GM23338 (cell line): ENCODE results near the gene COLEC12.

Experiments used
- CTCF ChIP-seq, 2 experiments: fragments of 200-600 bp in 1 of 2; sonication (generic) in 1 of 2; conservative IDR thresholded peaks; 2 replicates each; pipeline versions ENCODE4 v1.5.1 to v1.6.1; 2016 to 2017; ENCODE audit warnings: antibody characterized with exemption in 2 of 2, low read depth in 2 of 2, mild to moderate bottlenecking in 2 of 2, moderate library complexity in 1 of 2
- EZH2 ChIP-seq: fragments of 200-600 bp; sonication (generic); IDR thresholded peaks from one replicate; pipeline ENCODE4 v1.8.0; 2017; ENCODE audit warnings: antibody characterized with exemption, mild to moderate bottlenecking, low read depth; ENCODE audit not compliant: unreplicated experiment
- EZH2phosphoT487 ChIP-seq: fragments of 200-600 bp; sonication (generic); IDR thresholded peaks from one replicate; pipeline ENCODE4 v1.8.1; 2018; ENCODE audit warnings: antibody characterized with exemption; ENCODE audit not compliant: unreplicated experiment
- POLR2AphosphoS5 ChIP-seq: IDR thresholded peaks from 2 replicates; pipeline ENCODE4 v1.6.1; 2016; ENCODE audit warnings: antibody characterized with exemption, low read depth
- STAT1 ChIP-seq: IDR thresholded peaks from one replicate; pipeline ENCODE4 v1.6.1; 2016; ENCODE audit warnings: antibody characterized with exemption; ENCODE audit not compliant: unreplicated experiment
- ZNF331 ChIP-seq: fragments of 250-450 bp; sonication (Bioruptor Pico); IDR thresholded peaks from 2 replicates; pipeline ENCODE4 v1.5.0; 2020; ENCODE audit warnings: low read depth, mild to moderate bottlenecking, moderate library complexity

- TF ChIP-seq CTCF (conservative IDR thresholded peaks at IDR 0.05; ENCODE audit: low read depth in 2 of 2): no peak
- no peak for TF ChIP-seq ZNF331 (CRISPR knock-in tag)
- no peak for TF ChIP-seq EZH2
- TF ChIP-seq EZH2phosphoT487: no peak
- TF ChIP-seq POLR2AphosphoS5: no peak
- TF ChIP-seq STAT1: no peak
Observed at GRCh38 chr18:452816-453215, 47.7 kb downstream of the COLEC12 start.
